HepG2 (cell line): ENCODE measurements around the gene LAMTOR2. TPM values are rescaled to one million over a fixed set of nuclear protein-coding genes. Genes with fewer than 3 reads are reported as not detected.

Experiments
- ATF7 ChIP-seq, 2 experiments: fragments of 450-650 bp in 1 of 2; sonication (generic) in 1 of 2; formaldehyde crosslinking in 1 of 2; IDR thresholded peaks; 2 replicates each; pipeline versions ENCODE4 v1.4.0 to v1.6.1; 2016 to 2020; ENCODE audit warnings: antibody characterized with exemption in 1 of 2, mild to moderate bottlenecking in 1 of 2, missing genetic modification reagents in 1 of 2
- CAMTA2 ChIP-seq: sonication (generic); formaldehyde crosslinking; IDR thresholded peaks from 2 replicates; pipeline ENCODE4 v1.4.0; 2020; ENCODE audit warnings: mild to moderate bottlenecking, missing genetic modification reagents, borderline replicate concordance
- CBFB ChIP-seq: sonication (generic); formaldehyde crosslinking; IDR thresholded peaks from 2 replicates; pipeline ENCODE4 v1.4.0; 2020; ENCODE audit warnings: missing genetic modification reagents
- HHEX ChIP-seq: IDR thresholded peaks from 2 replicates; pipeline ENCODE4 v1.6.1; 2016; ENCODE audit warnings: control low read depth
- HOXA5 ChIP-seq: sonication (generic); formaldehyde crosslinking; IDR thresholded peaks from 2 replicates; pipeline ENCODE4 v1.4.0; 2020; ENCODE audit warnings: missing genetic modification reagents
- KAT2B ChIP-seq: fragments of 150-350 bp; IDR thresholded peaks from 2 replicates; pipeline ENCODE4 v1.6.1; 2014; ENCODE audit warnings: low read depth, low read length, borderline replicate concordance
- NFYB ChIP-seq: sonication (generic); formaldehyde crosslinking; IDR thresholded peaks from 2 replicates; pipeline ENCODE4 v1.4.0; 2020; ENCODE audit warnings: missing genetic modification reagents
- NKX3-1 ChIP-seq: sonication (generic); formaldehyde crosslinking; IDR thresholded peaks from 2 replicates; pipeline ENCODE4 v1.5.0; 2020; ENCODE audit warnings: missing genetic modification reagents
- ONECUT2 ChIP-seq: sonication (generic); formaldehyde crosslinking; IDR thresholded peaks from 2 replicates; pipeline ENCODE4 v1.4.0; 2020; ENCODE audit warnings: missing genetic modification reagents
- POLR2AphosphoS5 ChIP-seq: IDR thresholded peaks from 2 replicates; pipeline ENCODE4 v1.6.1; 2012; ENCODE audit warnings: low read depth, low read length
- PPARG ChIP-seq: conservative IDR thresholded peaks from 2 replicates; pipeline ENCODE4 v1.6.1; 2016; ENCODE audit warnings: missing biosample characterization, missing genetic modification reagents
- RXRA ChIP-seq: sonication (generic); formaldehyde crosslinking; IDR thresholded peaks from 2 replicates; pipeline ENCODE4 v1.5.1; 2020; ENCODE audit warnings: missing genetic modification reagents
- SMC3 ChIP-seq: IDR thresholded peaks from 2 replicates; pipeline ENCODE4 v1.6.1; 2011; ENCODE audit warnings: low read length, improper control_type of control experiment
- SOX13 ChIP-seq, 3 experiments: fragments of 450-650 bp in 1 of 3; sonication (generic) in 1 of 3; formaldehyde crosslinking in 1 of 3; IDR thresholded peaks in 2 of 3; conservative IDR thresholded peaks in 1 of 3; 2 replicates each; pipeline versions ENCODE4 v1.5.0 to v1.6.1; 2016 to 2020; ENCODE audit warnings: antibody characterized with exemption in 1 of 3, mild to moderate bottlenecking in 1 of 3, missing compliant biosample characterization in 1 of 3, missing genetic modification reagents in 1 of 3, moderate library complexity in 1 of 3
- THAP11 ChIP-seq: IDR thresholded peaks from 2 replicates; pipeline ENCODE4 v1.6.1; 2016; ENCODE audit warnings: missing biosample characterization, missing genetic modification reagents
- U2AF2 ChIP-seq: fragments of 200-400 bp; formaldehyde crosslinking; IDR thresholded peaks from 2 replicates; pipeline ENCODE4 v1.6.1; 2017; ENCODE audit warnings: low read depth, mild to moderate bottlenecking, low read length
- ZBTB7B ChIP-seq: sonication (generic); formaldehyde crosslinking; IDR thresholded peaks from 2 replicates; pipeline ENCODE4 v1.4.0; 2020; ENCODE audit warnings: missing genetic modification reagents
- ZFP82 ChIP-seq: sonication (generic); formaldehyde crosslinking; IDR thresholded peaks from 2 replicates; pipeline ENCODE4 v1.5.1; 2020; ENCODE audit warnings: mild to moderate bottlenecking, missing genetic modification reagents, borderline replicate concordance
- ZNF766 ChIP-seq: sonication (generic); formaldehyde crosslinking; IDR thresholded peaks from 2 replicates; pipeline ENCODE4 v1.5.0; 2020; ENCODE audit warnings: missing genetic modification reagents, borderline replicate concordance
- ZSCAN31 ChIP-seq: sonication (generic); formaldehyde crosslinking; IDR thresholded peaks from 2 replicates; pipeline ENCODE4 v1.5.0; 2020; ENCODE audit warnings: low read depth, mild to moderate bottlenecking, missing genetic modification reagents
- polyA plus RNA-seq, 8 experiments: library from polyadenylated mRNA; depleted of rRNA in 3 of 8; stranded (reverse) in 7 of 8; unstranded in 1 of 8; fragments of >200 nt; fragmentation: Illumina TruSeq in 4 of 8; extraction: Trizol in 4 of 8; gene quantifications; 2 replicates each; pipeline versions ENCODE4 v1.2.1 to v1.2.3, GENCODE V29; 2011 to 2016; ENCODE audit warnings: low read depth in 4 of 8, missing spikeins in 1 of 8, mixed read lengths in 1 of 8; ENCODE audit not compliant: insufficient read depth in 1 of 8
- total RNA-seq, 5 experiments: library from RNA; depleted of rRNA; stranded (reverse); fragments of >200 nt; fragmentation: Illumina TruSeq; extraction: Trizol; gene quantifications; 2 replicates each; pipeline ENCODE4 v1.2.3, GENCODE V29; 2016; ENCODE audit warnings: low read depth in 1 of 5
- TF ChIP-seq, protein P1 (sequence below): sonication (generic); formaldehyde crosslinking; IDR thresholded peaks from 2 replicates; pipeline ENCODE4 v1.4.0; 2020; ENCODE audit warnings: low read depth, missing genetic modification reagents
- TF ChIP-seq, protein P2 (sequence below): IDR thresholded peaks from 2 replicates; pipeline ENCODE4 v1.6.1; 2016; ENCODE audit warnings: missing genetic modification reagents, missing compliant biosample characterization
- TF ChIP-seq, protein P3 (sequence below): sonication (generic); formaldehyde crosslinking; IDR thresholded peaks from 2 replicates; pipeline ENCODE4 v1.4.0; 2020; ENCODE audit warnings: mild to moderate bottlenecking, low read depth, missing genetic modification reagents
- TF ChIP-seq, protein P4 (sequence below): sonication (generic); formaldehyde crosslinking; IDR thresholded peaks from 2 replicates; pipeline ENCODE4 v1.8.0; 2022; ENCODE audit warnings: missing genetic modification reagents, mild to moderate bottlenecking, inconsistent platforms, borderline replicate concordance

The LAMTOR2 gene
- total and polyA plus RNA-seq, 2 of the 13 experiments (the other 11 are each of a cell fraction or from before 2014, with no cell fraction given), result 36.5 to 66.4 TPM

GRCh38 chr1:156082309-156083091, 27.9 kb downstream of the LAMTOR2 start, which contains the start of gene MEX3A (continued):
- 0 out of 2 replicates have a peak, but pooled peaks have one; percentile 22 for TF ChIP-seq ZFP82 (CRISPR knock-in tag)
- TF ChIP-seq HHEX (CRISPR knock-in tag), result no peak
- TF ChIP-seq ZNF766 (CRISPR knock-in tag), result no peak
- TF ChIP-seq POLR2AphosphoS5, result peak; percentile 47
- no peak for TF ChIP-seq ZSCAN31 (CRISPR knock-in tag)
- TF ChIP-seq KAT2B, result no peak
- TF ChIP-seq NFYB (CRISPR knock-in tag), result peak; percentile 24; the same call in 1 of the 2 replicates
- TF ChIP-seq RXRA (CRISPR knock-in tag), result no peak; the same call in 1 of the 2 replicates
- TF ChIP-seq THAP11, result peak; percentile 98
- TF ChIP-seq NKX3-1 (CRISPR knock-in tag), result no peak
- TF ChIP-seq SMC3, result no peak
- TF ChIP-seq ZBTB7B (CRISPR knock-in tag), result peak; percentile 71
- TF ChIP-seq CAMTA2 (CRISPR knock-in tag), result no peak
- TF ChIP-seq PPARG (CRISPR knock-in tag), result no peak
- no peak; the same call in 1 of the 2 replicates for TF ChIP-seq CBFB
- no peak for TF ChIP-seq ATF7 (IDR thresholded peaks at IDR 0.05)
- 0 out of 2 replicates have a peak, but pooled peaks have one; percentile 7 for TF ChIP-seq ATF7 (CRISPR knock-in tag; IDR thresholded peaks at IDR 0.05)
- TF ChIP-seq, protein P1, sequence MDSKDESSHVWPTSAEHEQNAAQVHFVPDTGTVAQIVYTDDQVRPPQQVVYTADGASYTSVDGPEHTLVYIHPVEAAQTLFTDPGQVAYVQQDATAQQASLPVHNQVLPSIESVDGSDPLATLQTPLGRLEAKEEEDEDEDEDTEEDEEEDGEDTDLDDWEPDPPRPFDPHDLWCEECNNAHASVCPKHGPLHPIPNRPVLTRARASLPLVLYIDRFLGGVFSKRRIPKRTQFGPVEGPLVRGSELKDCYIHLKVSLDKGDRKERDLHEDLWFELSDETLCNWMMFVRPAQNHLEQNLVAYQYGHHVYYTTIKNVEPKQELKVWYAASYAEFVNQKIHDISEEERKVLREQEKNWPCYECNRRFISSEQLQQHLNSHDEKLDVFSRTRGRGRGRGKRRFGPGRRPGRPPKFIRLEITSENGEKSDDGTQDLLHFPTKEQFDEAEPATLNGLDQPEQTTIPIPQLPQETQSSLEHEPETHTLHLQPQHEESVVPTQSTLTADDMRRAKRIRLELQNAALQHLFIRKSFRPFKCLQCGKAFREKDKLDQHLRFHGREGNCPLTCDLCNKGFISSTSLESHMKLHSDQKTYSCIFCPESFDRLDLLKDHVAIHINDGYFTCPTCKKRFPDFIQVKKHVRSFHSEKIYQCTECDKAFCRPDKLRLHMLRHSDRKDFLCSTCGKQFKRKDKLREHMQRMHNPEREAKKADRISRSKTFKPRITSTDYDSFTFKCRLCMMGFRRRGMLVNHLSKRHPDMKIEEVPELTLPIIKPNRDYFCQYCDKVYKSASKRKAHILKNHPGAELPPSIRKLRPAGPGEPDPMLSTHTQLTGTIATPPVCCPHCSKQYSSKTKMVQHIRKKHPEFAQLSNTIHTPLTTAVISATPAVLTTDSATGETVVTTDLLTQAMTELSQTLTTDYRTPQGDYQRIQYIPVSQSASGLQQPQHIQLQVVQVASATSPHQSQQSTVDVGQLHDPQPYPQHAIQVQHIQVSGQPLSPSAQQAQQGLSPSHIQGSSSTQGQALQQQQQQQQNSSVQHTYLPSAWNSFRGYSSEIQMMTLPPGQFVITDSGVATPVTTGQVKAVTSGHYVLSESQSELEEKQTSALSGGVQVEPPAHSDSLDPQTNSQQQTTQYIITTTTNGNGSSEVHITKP (CRISPR knock-in tag), result peak; percentile 94
- TF ChIP-seq, protein P2, sequence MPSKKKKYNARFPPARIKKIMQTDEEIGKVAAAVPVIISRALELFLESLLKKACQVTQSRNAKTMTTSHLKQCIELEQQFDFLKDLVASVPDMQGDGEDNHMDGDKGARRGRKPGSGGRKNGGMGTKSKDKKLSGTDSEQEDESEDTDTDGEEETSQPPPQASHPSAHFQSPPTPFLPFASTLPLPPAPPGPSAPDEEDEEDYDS (CRISPR knock-in tag), result no peak
- TF ChIP-seq U2AF2, result no peak
- no peak for TF ChIP-seq ONECUT2 (CRISPR knock-in tag)
- TF ChIP-seq HOXA5 (CRISPR knock-in tag), result peak; percentile 74; the same call in 1 of the 2 replicates
- no peak for TF ChIP-seq SOX13 (IDR thresholded peaks at IDR 0.05)
- TF ChIP-seq SOX13 (CRISPR knock-in tag; conservative IDR thresholded peaks at IDR 0.05 in 1 of 2, IDR thresholded peaks at IDR 0.05 in 1 of 2), result peak in 1 of 2 experiments; percentile 22; a peak in 1 of 4 replicates
- TF ChIP-seq, protein P3, sequence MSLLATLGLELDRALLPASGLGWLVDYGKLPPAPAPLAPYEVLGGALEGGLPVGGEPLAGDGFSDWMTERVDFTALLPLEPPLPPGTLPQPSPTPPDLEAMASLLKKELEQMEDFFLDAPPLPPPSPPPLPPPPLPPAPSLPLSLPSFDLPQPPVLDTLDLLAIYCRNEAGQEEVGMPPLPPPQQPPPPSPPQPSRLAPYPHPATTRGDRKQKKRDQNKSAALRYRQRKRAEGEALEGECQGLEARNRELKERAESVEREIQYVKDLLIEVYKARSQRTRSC, result 0 out of 2 replicates have a peak, but pooled peaks have one; percentile 32
- TF ChIP-seq, protein P4, sequence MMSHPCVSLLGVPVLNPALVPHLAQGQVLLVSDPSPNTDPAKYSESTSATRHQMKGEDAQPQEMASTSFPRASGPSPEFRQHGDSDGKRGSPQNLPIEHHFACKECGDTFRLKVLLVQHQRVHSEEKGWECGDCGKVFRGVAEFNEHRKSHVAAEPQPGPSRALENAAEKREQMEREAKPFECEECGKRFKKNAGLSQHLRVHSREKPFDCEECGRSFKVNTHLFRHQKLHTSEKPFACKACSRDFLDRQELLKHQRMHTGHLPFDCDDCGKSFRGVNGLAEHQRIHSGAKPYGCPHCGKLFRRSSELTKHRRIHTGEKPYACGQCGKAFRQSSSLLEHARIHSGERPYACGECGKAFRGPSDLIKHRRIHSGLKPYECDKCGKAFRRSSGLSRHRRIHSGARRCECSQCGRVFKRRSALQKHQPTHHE (CRISPR knock-in tag), result 0 out of 2 replicates have a peak, but pooled peaks have one; percentile 52
